HEK293T (cell line): ENCODE data around the gene PLPP4.

ENCODE experiments used
- CTCF ChIA-PET: fragments of 350-600 bp; formaldehyde crosslinking; extraction: SDS; loops from one replicate; lab custom pipeline; 2021; ENCODE audit warnings: antibody characterized with exemption, inconsistent platforms; lab: Yijun Ruan, JAX
- POLR2A ChIA-PET: fragments of 350-600 bp; formaldehyde crosslinking; extraction: SDS; loops from one replicate; lab custom pipeline; 2020; ENCODE audit warnings: antibody characterized with exemption, inconsistent platforms; lab: Yijun Ruan, JAX
- DNase-seq: peaks from one replicate; pipeline ENCODE4 v3.0.0; 2012; ENCODE audit warnings: mixed read lengths; ENCODE audit errors: extremely low spot score
- ARNT ChIP-seq: fragments of 450-650 bp; IDR thresholded peaks from 2 replicates; pipeline ENCODE4 v1.6.1; 2017; ENCODE audit warnings: mild to moderate bottlenecking
- BHLHE40 ChIP-seq: fragments of 450-650 bp; IDR thresholded peaks from 2 replicates; pipeline ENCODE4 v1.6.1; 2016; ENCODE audit warnings: mild to moderate bottlenecking, moderate library complexity, borderline replicate concordance
- CTBP1 ChIP-seq: fragments of 450-650 bp; IDR thresholded peaks from 2 replicates; pipeline ENCODE4 v1.6.1; 2016; ENCODE audit warnings: borderline replicate concordance
- ELF4 ChIP-seq: fragments of 450-650 bp; IDR thresholded peaks from 2 replicates; pipeline ENCODE4 v1.6.1; 2017; ENCODE audit warnings: antibody characterized with exemption
- FOXA1 ChIP-seq: fragments of 450-650 bp; IDR thresholded peaks from 2 replicates; pipeline ENCODE4 v1.6.1; 2016; ENCODE audit warnings: mild to moderate bottlenecking
- FOXK2 ChIP-seq: fragments of 450-650 bp; IDR thresholded peaks from 2 replicates; pipeline ENCODE4 v1.6.1; 2016; ENCODE audit warnings: mild to moderate bottlenecking
- FOXM1 ChIP-seq: fragments of 450-650 bp; IDR thresholded peaks from 2 replicates; pipeline ENCODE4 v1.6.1; 2017; ENCODE audit warnings: mild to moderate bottlenecking, borderline replicate concordance
- HDGF ChIP-seq: fragments of 450-650 bp; IDR thresholded peaks from 2 replicates; pipeline ENCODE4 v1.6.1; 2017; ENCODE audit warnings: antibody characterized with exemption, borderline replicate concordance
- L3MBTL2 ChIP-seq: fragments of 450-650 bp; conservative IDR thresholded peaks from 2 replicates; pipeline ENCODE4 v1.6.1; 2016; ENCODE audit warnings: mild to moderate bottlenecking
- LEF1 ChIP-seq: fragments of 450-650 bp; IDR thresholded peaks from 2 replicates; pipeline ENCODE4 v1.6.1; 2017; ENCODE audit warnings: mild to moderate bottlenecking, borderline replicate concordance
- NFRKB ChIP-seq: fragments of 450-650 bp; IDR thresholded peaks from 2 replicates; pipeline ENCODE4 v1.6.1; 2016; ENCODE audit warnings: mild to moderate bottlenecking, moderate library complexity
- PKNOX1 ChIP-seq: fragments of 450-650 bp; IDR thresholded peaks from 2 replicates; pipeline ENCODE4 v1.6.1; 2016
- SP1 ChIP-seq: fragments of 450-650 bp; IDR thresholded peaks from 2 replicates; pipeline ENCODE4 v1.6.1; 2017
- SUZ12 ChIP-seq: fragments of 450-650 bp; IDR thresholded peaks from 2 replicates; pipeline ENCODE4 v1.6.1; 2016; ENCODE audit warnings: mild to moderate bottlenecking
- TARDBP ChIP-seq: fragments of 450-650 bp; IDR thresholded peaks from 2 replicates; pipeline ENCODE4 v1.6.1; 2016
- ZNF384 ChIP-seq: fragments of 450-650 bp; IDR thresholded peaks from 2 replicates; pipeline ENCODE4 v1.6.1; 2016

Gene PLPP4

GRCh38 chr10:120457431-120458172 is 575 bp downstream of the PLPP4 start:
- POLR2A ChIA-PET, result no interaction called here
- CTCF ChIA-PET, result no interaction called here
- no peak for TF ChIP-seq FOXM1
- TF ChIP-seq L3MBTL2, result no peak
- TF ChIP-seq CTBP1, result no peak
- TF ChIP-seq BHLHE40, result no peak
- no peak for TF ChIP-seq NFRKB
- no peak for TF ChIP-seq SP1
- no peak for TF ChIP-seq PKNOX1
- no peak for TF ChIP-seq ZNF384
- TF ChIP-seq ARNT, result no peak
- TF ChIP-seq SUZ12, result no peak
- no peak for TF ChIP-seq FOXA1

DNA sequence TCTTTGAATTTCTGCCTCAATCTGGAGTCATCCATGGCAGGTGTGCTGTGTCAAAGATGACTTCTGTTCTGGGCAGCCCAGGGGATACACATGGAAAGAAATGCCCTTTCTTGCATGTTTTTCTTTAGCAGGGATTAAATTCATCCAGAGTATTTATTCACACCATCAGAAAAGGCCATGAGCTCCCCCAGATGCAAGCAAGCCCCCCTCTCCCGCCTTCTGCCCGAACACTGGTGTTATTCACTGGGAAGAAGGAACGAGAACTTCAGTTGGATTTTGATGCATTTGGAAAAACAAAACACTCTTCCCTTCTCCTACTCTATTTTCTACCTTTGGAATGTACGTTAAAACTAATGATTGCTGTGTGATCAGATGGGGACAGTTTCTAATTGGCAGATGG is 1.4 kb downstream of the PLPP4 start:
- POLR2A ChIA-PET, result no interaction called here
- CTCF ChIA-PET, result no interaction called here
- DNase-seq, result no peak
- TF ChIP-seq ZNF384 (no peak), FOXK2 (no peak), SP1 (no peak), FOXM1 (no peak), NFRKB (no peak), SUZ12 (no peak), FOXA1 (no peak), LEF1 (no peak), CTBP1 (no peak), BHLHE40 (no peak), PKNOX1 (no peak)

More at GRCh38 chr10:120457431-120458172, 575 bp downstream of the PLPP4 start:
- no peak for DNase-seq

DNA sequence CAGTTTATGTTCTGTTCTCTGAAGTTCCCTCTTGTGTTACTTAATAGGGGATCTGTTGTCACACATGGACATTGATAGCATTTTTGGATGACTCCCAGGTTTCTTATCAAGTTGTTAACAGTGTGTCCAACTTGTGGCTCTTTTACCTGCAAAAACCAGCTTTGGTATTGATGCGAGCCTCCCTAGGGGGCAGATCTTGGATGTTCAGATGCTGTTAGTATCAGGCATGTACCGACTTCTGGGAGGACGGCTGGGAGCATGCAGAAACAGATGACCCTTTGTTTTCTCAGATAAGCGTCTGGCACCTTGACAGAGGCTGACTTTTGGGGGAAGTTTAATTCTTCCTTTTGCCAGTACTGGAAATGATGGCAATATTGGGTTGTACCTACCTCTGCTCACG is 2.2 kb downstream of the PLPP4 start:
- POLR2A ChIA-PET, result no interaction called here
- TF ChIP-seq SP1 (no peak), TARDBP (no peak), ZNF384 (no peak), NFRKB (no peak)
- CTCF ChIA-PET, result no interaction called here
- DNase-seq, result no peak

DNA sequence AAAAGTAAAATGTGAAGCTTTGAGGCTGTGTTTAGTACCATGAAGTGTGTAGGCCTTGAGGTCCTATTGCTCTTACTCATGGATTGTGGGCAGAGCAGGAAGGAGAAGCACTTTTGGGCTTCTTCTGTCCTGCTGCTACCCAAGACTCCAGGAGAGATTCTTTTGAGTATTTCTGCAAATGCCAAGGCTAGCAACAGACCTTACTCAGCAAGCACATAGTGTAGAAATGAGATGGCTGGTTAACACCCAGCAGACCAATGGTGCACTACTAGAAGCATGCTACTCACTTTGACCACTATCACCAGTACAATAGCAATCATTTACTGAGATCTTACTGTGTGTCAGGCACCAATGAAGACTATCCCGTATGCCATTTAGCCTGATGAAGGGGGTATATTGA is 3.2 kb downstream of the PLPP4 start:
- no peak for DNase-seq
- CTCF ChIA-PET, result no interaction called here
- TF ChIP-seq CTBP1 (no peak), FOXM1 (no peak), NFRKB (no peak), LEF1 (no peak), ZNF384 (no peak), ARNT (no peak), HDGF (no peak), PKNOX1 (no peak)
- POLR2A ChIA-PET, result no interaction called here

DNA sequence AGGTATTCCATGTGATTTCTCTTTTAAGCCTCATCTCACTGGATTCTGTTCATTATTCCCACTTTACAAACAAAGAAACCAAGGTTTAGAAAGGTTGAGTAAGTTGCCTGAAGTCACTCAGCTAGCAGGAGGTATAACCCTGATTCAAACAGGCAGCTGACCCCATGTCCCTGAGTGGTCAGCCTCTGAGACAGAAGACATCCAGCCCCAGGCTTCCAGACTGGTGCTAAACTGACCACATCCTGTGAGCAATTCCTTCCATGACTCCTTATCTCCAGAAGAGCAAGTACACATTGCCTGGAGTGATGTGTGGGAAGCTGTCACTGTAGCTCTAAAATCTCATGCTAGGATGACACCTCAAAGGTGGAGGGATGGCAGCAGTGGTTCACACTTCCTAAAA is 3.7 kb downstream of the PLPP4 start:
- TF ChIP-seq PKNOX1 (no peak), TARDBP (no peak), HDGF (no peak), CTBP1 (no peak), ARNT (no peak), ELF4 (no peak), LEF1 (no peak), SP1 (no peak), FOXK2 (no peak), ZNF384 (no peak), BHLHE40 (no peak), L3MBTL2 (no peak), NFRKB (no peak), SUZ12 (no peak), FOXM1 (no peak), FOXA1 (no peak)
- CTCF ChIA-PET, result no interaction called here
- POLR2A ChIA-PET, result no interaction called here
- no peak for DNase-seq

DNA sequence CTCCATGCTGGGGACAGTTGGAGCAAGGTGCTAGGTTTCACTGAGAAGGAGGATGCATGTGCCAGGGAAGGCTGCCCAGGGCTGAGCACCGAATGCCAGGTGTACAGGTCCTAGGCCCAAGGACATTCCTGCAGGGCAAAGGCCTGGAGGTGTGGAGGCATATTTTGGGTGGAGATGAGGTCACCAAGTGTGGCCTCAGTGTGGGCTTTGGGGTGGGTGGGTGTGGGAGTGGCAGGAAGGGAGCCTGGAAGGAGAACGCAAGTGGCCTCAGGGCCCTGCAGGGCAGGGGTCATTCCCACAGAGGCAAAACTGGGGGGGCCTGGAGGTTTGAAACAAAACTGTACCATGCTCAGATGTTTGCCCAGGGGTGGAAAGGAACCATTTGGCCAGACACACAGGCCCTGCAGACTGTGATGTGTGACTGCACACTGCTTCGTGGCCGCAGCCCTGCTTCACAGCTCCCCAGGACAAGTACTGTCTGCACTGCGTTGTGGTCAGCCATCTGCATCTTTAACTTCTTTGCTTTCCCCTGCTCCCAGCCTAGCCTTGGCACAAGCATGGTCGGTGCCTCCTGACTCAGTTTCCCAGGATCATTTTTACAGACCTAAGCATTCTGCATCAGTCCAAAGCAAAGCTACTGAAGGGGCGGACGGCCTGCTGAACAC is 5.1 kb downstream of the PLPP4 start:
- ChIA-PET POLR2A (no interaction called here), CTCF (no interaction called here)
- no peak for DNase-seq
- TF ChIP-seq FOXM1, result no peak
- TF ChIP-seq BHLHE40, result no peak
- no peak for TF ChIP-seq SUZ12
- no peak for TF ChIP-seq SP1
- no peak for TF ChIP-seq FOXA1
- TF ChIP-seq LEF1, result no peak
- no peak for TF ChIP-seq FOXK2
- TF ChIP-seq TARDBP, result no peak
- TF ChIP-seq ELF4, result no peak
- TF ChIP-seq HDGF, result no peak
- no peak for TF ChIP-seq ZNF384
- TF ChIP-seq CTBP1, result no peak
